HG03575 (cell line): ENCODE data around the gene SPON1.

Source experiments
- ATAC-seq: cut with Tn5 transposase; IDR thresholded peaks from one replicate; pipeline ENCODE4 v1.9.1; 2021; ENCODE audit not compliant: unreplicated experiment, insufficient number of reproducible peaks, low FRiP score; ENCODE audit errors: extremely low read depth

SPON1 gene

GRCh38 chr11:14106303-14107049, 144.0 kb downstream of the SPON1 start:
- no peak for ATAC-seq

GRCh38 chr11:14107050-14107430, 144.5 kb downstream of the SPON1 start:
- ATAC-seq, result no peak

- no peak for ATAC-seq
Measured at GRCh38 chr11:14109742-14110141, 147.2 kb downstream of the SPON1 start.

GRCh38 chr11:14110629-14111028, 148.1 kb downstream of the SPON1 start:
- no peak for ATAC-seq

GRCh38 chr11:14111496-14111895, 149.0 kb downstream of the SPON1 start:
- no peak for ATAC-seq

- ATAC-seq, result no peak
Measured at GRCh38 chr11:14112721-14113120, 150.2 kb downstream of the SPON1 start.

GRCh38 chr11:14114269-14114668, 151.7 kb downstream of the SPON1 start:
- no peak for ATAC-seq

- ATAC-seq, result no peak
Measured at GRCh38 chr11:14114786-14115185, 152.3 kb downstream of the SPON1 start.

- ATAC-seq, result no peak
Measured at GRCh38 chr11:14117632-14118031, 155.1 kb downstream of the SPON1 start.

- no peak for ATAC-seq
Measured at GRCh38 chr11:14118072-14118471, 155.5 kb downstream of the SPON1 start.

- no peak for ATAC-seq
Measured at GRCh38 chr11:14119357-14119756, 156.8 kb downstream of the SPON1 start.

GRCh38 chr11:14124350-14124749, 161.8 kb downstream of the SPON1 start:
- no peak for ATAC-seq

- ATAC-seq, result no peak
Measured at GRCh38 chr11:14124886-14125285, 162.4 kb downstream of the SPON1 start.

- ATAC-seq, result no peak
Measured at GRCh38 chr11:14125529-14125928, 163.0 kb downstream of the SPON1 start.

- no peak for ATAC-seq
Measured at GRCh38 chr11:14127679-14128078, 165.2 kb downstream of the SPON1 start.

- ATAC-seq, result no peak
Measured at GRCh38 chr11:14132312-14132711, 169.8 kb downstream of the SPON1 start.

GRCh38 chr11:14133381-14133780, 170.9 kb downstream of the SPON1 start:
- no peak for ATAC-seq

- ATAC-seq, result no peak
Measured at GRCh38 chr11:14136561-14136960, 174.0 kb downstream of the SPON1 start.

- no peak for ATAC-seq
Measured at GRCh38 chr11:14137284-14137683, 174.8 kb downstream of the SPON1 start.

GRCh38 chr11:14140991-14141390, 178.5 kb downstream of the SPON1 start:
- ATAC-seq, result no peak

GRCh38 chr11:14141676-14142075, 179.2 kb downstream of the SPON1 start:
- ATAC-seq, result no peak
